Measurements from ENCODE around the gene KLHL30.

DNA sequence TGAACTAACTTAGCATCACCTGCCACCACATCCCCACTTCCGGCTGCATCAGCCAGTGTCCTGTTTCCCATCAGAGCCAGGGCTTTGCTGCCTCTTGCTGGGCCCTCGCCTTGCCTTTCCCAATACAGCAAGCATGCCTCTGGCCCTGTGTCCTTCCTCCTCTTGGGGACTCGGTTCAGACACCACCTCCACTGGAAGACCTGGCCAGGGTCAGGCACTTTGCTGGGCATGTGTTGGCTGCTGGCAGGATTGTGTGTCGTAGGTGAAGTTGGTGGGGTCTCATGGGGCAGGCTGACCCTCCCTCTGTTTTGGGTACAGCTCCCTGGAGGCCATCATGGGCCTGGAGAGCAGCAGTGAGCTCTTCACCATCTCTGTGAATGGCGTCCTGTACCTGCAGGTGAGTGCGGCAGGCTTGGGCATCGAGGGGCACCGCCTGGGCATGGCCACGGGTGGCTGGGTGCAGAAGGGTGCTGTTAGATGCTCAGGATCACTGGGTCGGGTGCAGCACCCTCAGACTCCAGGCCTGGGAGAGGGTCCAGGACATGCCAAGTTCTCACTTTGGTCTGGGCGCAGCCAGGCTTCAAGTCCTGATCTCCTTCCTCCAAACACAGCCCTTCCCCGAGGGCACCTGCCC, 26.9 kb downstream of the KLHL30 start:
- TF ChIP-seq, protein P1, sequence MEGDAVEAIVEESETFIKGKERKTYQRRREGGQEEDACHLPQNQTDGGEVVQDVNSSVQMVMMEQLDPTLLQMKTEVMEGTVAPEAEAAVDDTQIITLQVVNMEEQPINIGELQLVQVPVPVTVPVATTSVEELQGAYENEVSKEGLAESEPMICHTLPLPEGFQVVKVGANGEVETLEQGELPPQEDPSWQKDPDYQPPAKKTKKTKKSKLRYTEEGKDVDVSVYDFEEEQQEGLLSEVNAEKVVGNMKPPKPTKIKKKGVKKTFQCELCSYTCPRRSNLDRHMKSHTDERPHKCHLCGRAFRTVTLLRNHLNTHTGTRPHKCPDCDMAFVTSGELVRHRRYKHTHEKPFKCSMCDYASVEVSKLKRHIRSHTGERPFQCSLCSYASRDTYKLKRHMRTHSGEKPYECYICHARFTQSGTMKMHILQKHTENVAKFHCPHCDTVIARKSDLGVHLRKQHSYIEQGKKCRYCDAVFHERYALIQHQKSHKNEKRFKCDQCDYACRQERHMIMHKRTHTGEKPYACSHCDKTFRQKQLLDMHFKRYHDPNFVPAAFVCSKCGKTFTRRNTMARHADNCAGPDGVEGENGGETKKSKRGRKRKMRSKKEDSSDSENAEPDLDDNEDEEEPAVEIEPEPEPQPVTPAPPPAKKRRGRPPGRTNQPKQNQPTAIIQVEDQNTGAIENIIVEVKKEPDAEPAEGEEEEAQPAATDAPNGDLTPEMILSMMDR (IDR thresholded peaks at IDR 0.05): no peak
- TF ChIP-seq POLR2A (IDR thresholded peaks at IDR 0.05): no peak
